Measurements from ENCODE around the gene CAMK2D. TPM values are rescaled to one million over a fixed set of nuclear protein-coding genes. Genes with fewer than 3 reads are reported as not detected.

CAMK2D gene
- total RNA-seq, 2 experiments from 2014 or later = 104 to 120 TPM

GRCh38 chr4:113499166-113499565 lies 262.4 kb downstream of the CAMK2D start:
- no TSS peak for BruUV-seq (replicated peaks)
- ChIA-PET CTCF (ENCODE audit: unreplicated experiment) (no interaction called here), POLR2A (interaction anchor here (0.6 to 1.3 kb wide), 3 partner anchors 11 to 333 kb away, joined by 3 to 8 read pairs (median 4); no protein-coding TSS in a partner anchor)
- H3K4me3 ChIP-seq (ENCODE audit: low read depth, low read length, poor library complexity, severe bottlenecking) = no peak overlapping the region
- no peak overlapping the region for H2AFZ ChIP-seq (ENCODE audit: low read length)
- no peak for DNase-seq (ENCODE audit: low spot score)
- TF ChIP-seq CTCF (conservative IDR thresholded peaks at IDR 0.05; ENCODE audit: low read length) = no peak
- H3K4me1 ChIP-seq (ENCODE audit: insufficient read depth, low read length, poor library complexity, severe bottlenecking) = no peaks in the 10 kb centered on the region
- intact Hi-C loops (cut with micrococcal nuclease; ENCODE audit: unreplicated experiment) = no loop called here
- peaks cover 86% of the 10 kb centered on the region for H3K36me3 ChIP-seq (ENCODE audit: insufficient read depth, low read length)
- no peaks in the 10 kb centered on the region for H3K9me3 ChIP-seq (ENCODE audit: low read length)
- H4K20me1 ChIP-seq (ENCODE audit: insufficient read depth, low read length) = no peaks in the 10 kb centered on the region
- H3K27ac ChIP-seq (ENCODE audit: low read depth, low read length, poor library complexity, severe bottlenecking) = no peak overlapping the region
- H3K79me2 ChIP-seq (ENCODE audit: insufficient read depth, low read depth, low read length) = no peaks in the 10 kb centered on the region
- no peaks in the 10 kb centered on the region for H3K9me2 ChIP-seq (ENCODE audit: insufficient read depth, low read length)
- H3K4me2 ChIP-seq (ENCODE audit: low read length) = no peak overlapping the region

GRCh38 chr4:113497154-113497884 lies 264.2 kb downstream of the CAMK2D start:
- Histone ChIP-seq H3K79me2 (ENCODE audit: insufficient read depth, low read depth, low read length) (no peaks in the 10 kb centered on the region), H3K27ac (ENCODE audit: low read depth, low read length, poor library complexity, severe bottlenecking) (no peak overlapping the region), H3K9me2 (ENCODE audit: insufficient read depth, low read length) (no peaks in the 10 kb centered on the region), H3K4me3 (ENCODE audit: low read depth, low read length, poor library complexity, severe bottlenecking) (no peak overlapping the region), H3K36me3 (ENCODE audit: insufficient read depth, low read length) (peaks cover 69% of the 10 kb centered on the region), H4K20me1 (ENCODE audit: insufficient read depth, low read length) (no peaks in the 10 kb centered on the region), H3K4me2 (ENCODE audit: low read length) (no peak overlapping the region), H2AFZ (ENCODE audit: low read length) (no peak overlapping the region), H3K4me1 (ENCODE audit: insufficient read depth, low read length, poor library complexity, severe bottlenecking) (no peaks in the 10 kb centered on the region), H3K9me3 (ENCODE audit: low read length) (no peaks in the 10 kb centered on the region)
- no peak for DNase-seq (ENCODE audit: low spot score)
- ChIA-PET POLR2A (interaction anchor here (0.7 to 1.8 kb wide), 2 partner anchors 12 to 220 kb away, joined by 4 to 6 read pairs; no protein-coding TSS in a partner anchor), CTCF (ENCODE audit: unreplicated experiment) (no interaction called here)
- TF ChIP-seq CTCF (conservative IDR thresholded peaks at IDR 0.05; ENCODE audit: low read length) (no peak), EZH2phosphoT487 (IDR thresholded peaks at IDR 0.05; ENCODE audit: borderline replicate concordance, low read depth, low read length) (no peak)
- intact Hi-C loops (cut with micrococcal nuclease; ENCODE audit: unreplicated experiment) = no loop called here
- no TSS peak for BruUV-seq (replicated peaks)

GRCh38 chr4:113496698-113497097 lies 264.8 kb downstream of the CAMK2D start:
- Histone ChIP-seq H2AFZ (ENCODE audit: low read length) (no peak overlapping the region), H3K36me3 (ENCODE audit: insufficient read depth, low read length) (peaks cover 65% of the 10 kb centered on the region), H3K4me1 (ENCODE audit: insufficient read depth, low read length, poor library complexity, severe bottlenecking) (no peaks in the 10 kb centered on the region), H3K79me2 (ENCODE audit: insufficient read depth, low read depth, low read length) (no peaks in the 10 kb centered on the region), H4K20me1 (ENCODE audit: insufficient read depth, low read length) (no peaks in the 10 kb centered on the region), H3K4me3 (ENCODE audit: low read depth, low read length, poor library complexity, severe bottlenecking) (no peak overlapping the region), H3K4me2 (ENCODE audit: low read length) (no peak overlapping the region), H3K27ac (ENCODE audit: low read depth, low read length, poor library complexity, severe bottlenecking) (no peak overlapping the region), H3K9me3 (ENCODE audit: low read length) (no peaks in the 10 kb centered on the region), H3K9me2 (ENCODE audit: insufficient read depth, low read length) (no peaks in the 10 kb centered on the region)
- intact Hi-C loops (cut with micrococcal nuclease; ENCODE audit: unreplicated experiment) = no loop called here
- TF ChIP-seq CTCF (conservative IDR thresholded peaks at IDR 0.05; ENCODE audit: low read length) (no peak), EZH2phosphoT487 (IDR thresholded peaks at IDR 0.05; ENCODE audit: borderline replicate concordance, low read depth, low read length) (no peak)
- BruUV-seq (replicated peaks) = no TSS peak
- ChIA-PET CTCF (ENCODE audit: unreplicated experiment) (no interaction called here), POLR2A (interaction anchor here (0.7 to 1.8 kb wide), 2 partner anchors 11 to 221 kb away, joined by 4 to 6 read pairs; no protein-coding TSS in a partner anchor)
- DNase-seq (ENCODE audit: low spot score) = no peak

All from OCI-LY7 (cell line).